GM21619 (cell line): Measurements from ENCODE around the gene MARCO.
"Not testable (repeated sequence)": the region's sequence is repeated elsewhere in the genome, so short reads cannot be mapped to it uniquely, and the experiment has no call there.

ENCODE experiments used
- ATAC-seq: cut with Tn5 transposase; IDR thresholded peaks from one replicate; pipeline ENCODE4 v1.9.1; 2021; ENCODE audit not compliant: unreplicated experiment

Gene MARCO

GRCh38 chr2:118925981-118926380 lies 16.0 kb upstream of the MARCO start:
- no peak for ATAC-seq

- ATAC-seq, result no peak
Measured at GRCh38 chr2:118929059-118929458, 12.9 kb upstream of the MARCO start.

- ATAC-seq, result no peak
Measured at GRCh38 chr2:118932949-118933348, 9.0 kb upstream of the MARCO start.

GRCh38 chr2:118936306-118936705 lies 5.7 kb upstream of the MARCO start:
- ATAC-seq, result no peak

- no peak for ATAC-seq
Measured at GRCh38 chr2:118936936-118937335, 5.1 kb upstream of the MARCO start.

GRCh38 chr2:118937817-118938216 lies 4.2 kb upstream of the MARCO start:
- no peak for ATAC-seq

GRCh38 chr2:118939994-118940393 lies 2.0 kb upstream of the MARCO start:
- no peak for ATAC-seq

- no peak for ATAC-seq
Measured at GRCh38 chr2:118940486-118941120, 1.4 kb upstream of the MARCO start.

GRCh38 chr2:118943286-118943685 lies 1.3 kb downstream of the MARCO start:
- ATAC-seq, result no peak

- no peak for ATAC-seq
Measured at GRCh38 chr2:118945881-118946280, 3.9 kb downstream of the MARCO start.

- not testable (repeated sequence) for ATAC-seq
Measured at GRCh38 chr2:118948266-118948665, 6.3 kb downstream of the MARCO start.

- no peak for ATAC-seq
Measured at GRCh38 chr2:118954297-118955060, 12.5 kb downstream of the MARCO start.

- ATAC-seq, result no peak
Measured at GRCh38 chr2:118965737-118966136, 23.7 kb downstream of the MARCO start.

GRCh38 chr2:118967124-118967880 lies 25.3 kb downstream of the MARCO start:
- no peak for ATAC-seq

- ATAC-seq, result no peak
Measured at GRCh38 chr2:118968042-118968441, 26.0 kb downstream of the MARCO start.

GRCh38 chr2:118968961-118969733 lies 27.2 kb downstream of the MARCO start:
- ATAC-seq, result no peak

- ATAC-seq, result no peak
Measured at GRCh38 chr2:118969734-118970395, 27.9 kb downstream of the MARCO start.

- no peak for ATAC-seq
Measured at GRCh38 chr2:118970396-118971135, 28.6 kb downstream of the MARCO start.

- no peak for ATAC-seq
Measured at GRCh38 chr2:118971245-118972122, 29.5 kb downstream of the MARCO start.
